Testis (tissue), 3 donors: Measurements from ENCODE around the gene BCL11B. TPM values are rescaled to one million over a fixed set of nuclear protein-coding genes. Genes with fewer than 3 reads are reported as not detected.

Experiments used
- DNase-seq: peaks from one replicate; pipeline ENCODE4 v3.0.0-alpha.2; 2019
- H3K27ac ChIP-seq, 2 donors: fragments of 200-600 bp; sonication (generic); one replicate each; pipeline ENCODE4 v1.5.1; 2019
- H3K27me3 ChIP-seq: fragments of 200-600 bp; sonication (generic); one replicate; pipeline ENCODE4 v1.5.1; 2019
- H3K36me3 ChIP-seq: fragments of 200-600 bp; sonication (generic); one replicate; pipeline ENCODE4 v1.5.1; 2017; ENCODE audit warnings: low read depth; ENCODE audit errors: missing control alignments
- H3K4me1 ChIP-seq: fragments of 200-600 bp; sonication (generic); one replicate; pipeline ENCODE4 v1.5.1; 2019
- H3K4me3 ChIP-seq, 2 donors: fragments of 200-600 bp; sonication (generic); one replicate each; pipeline ENCODE4 v1.5.1; 2017 to 2019
- H3K9me3 ChIP-seq: fragments of 200-600 bp; sonication (generic); one replicate; pipeline ENCODE4 v1.5.1; 2017
- CTCF ChIP-seq, 3 experiments: fragments of 450-650 bp in 2 of 3; fragments of 200-600 bp in 1 of 3; sonication (generic) in 1 of 3; IDR thresholded peaks; one replicate each; pipeline ENCODE4 v1.5.1; 2016 to 2019; ENCODE audit warnings: antibody characterized with exemption in 3 of 3, mild to moderate bottlenecking in 2 of 3, moderate library complexity in 1 of 3
- POLR2A ChIP-seq: fragments of 450-650 bp; IDR thresholded peaks from one replicate; pipeline ENCODE4 v1.6.1; 2017; ENCODE audit warnings: antibody characterized with exemption, mild to moderate bottlenecking, moderate library complexity
- WGBS, 2 donors: methylation state at CpG; one replicate each; pipeline ENCODE4 v1.1.5; 2018; 5-methylcytosine and 5-hydroxymethylcytosine counted together
- intact Hi-C: fragments of 100-400 bp; cut with DNase I; formaldehyde crosslinking; loops from one replicate; pipeline ENCODE4 v1.15.1; 2023; ENCODE audit warnings: low total_unique reads
- polyA plus RNA-seq: library from polyadenylated mRNA; stranded (reverse); fragments of 350-450 nt; fragmentation: Illumina TruSeq; extraction: RNeasy Lipid Tissue Mini Kit (QIAGEN cat#74804); gene quantifications from one replicate; pipeline ENCODE4 v1.2.3, GENCODE V29; 2014; ENCODE audit warnings: low read depth, low replicate concordance; ENCODE audit not compliant: insufficient read depth
- total RNA-seq, 2 donors: library from RNA; depleted of rRNA; stranded (reverse); fragments of >200 nt; gene quantifications; one replicate each; pipeline ENCODE4 v1.2.3, GENCODE V29; 2016

Gene BCL11B
- total and polyA plus RNA-seq, 3 donors from 2014 or later = 0.96 to 4.7 (median 4.4) TPM

GRCh38 chr14:99211410-99211809, 60.6 kb downstream of the BCL11B start:
- WGBS, 2 donors = 86 to 87% methylated on average over 9 of the region's 9 CpGs
- H3K9me3 ChIP-seq = no peaks in the 10 kb centered on the region
- H3K27me3 ChIP-seq = no peaks in the 10 kb centered on the region
- DNase-seq = no peak
- TF ChIP-seq POLR2A = no peak
- no peak for TF ChIP-seq CTCF (IDR thresholded peaks at IDR 0.05)
- H3K4me1 ChIP-seq = peaks cover 3% of the 10 kb centered on the region
- H3K4me3 ChIP-seq = no peak overlapping the region
- intact Hi-C loops = no loop called here
- H3K36me3 ChIP-seq = no peaks in the 10 kb centered on the region
- no peak overlapping the region for H3K27ac ChIP-seq

GRCh38 chr14:99210333-99210732, 61.7 kb downstream of the BCL11B start:
- intact Hi-C loops = no loop called here
- H3K4me3 ChIP-seq = no peak overlapping the region
- no peaks in the 10 kb centered on the region for H3K4me1 ChIP-seq
- 77 to 83% methylated on average over 8 of the region's 8 CpGs for WGBS, 2 donors
- no peak for DNase-seq
- TF ChIP-seq POLR2A (no peak), CTCF (IDR thresholded peaks at IDR 0.05) (no peak)
- H3K9me3 ChIP-seq = no peaks in the 10 kb centered on the region
- no peak overlapping the region for H3K27ac ChIP-seq
- no peaks in the 10 kb centered on the region for H3K36me3 ChIP-seq
- H3K27me3 ChIP-seq = no peaks in the 10 kb centered on the region

- WGBS, 2 donors = 83% methylated on average over 7 of the region's 7 CpGs; no CpG with 5 or more reads in 1 of the 2 donors
- Histone ChIP-seq H3K9me3 (no peaks in the 10 kb centered on the region), H3K27ac (no peak overlapping the region), H3K4me1 (no peaks in the 10 kb centered on the region), H3K27me3 (no peaks in the 10 kb centered on the region), H3K4me3 (no peak overlapping the region), H3K36me3 (no peaks in the 10 kb centered on the region)
- intact Hi-C loops = no loop called here
- DNase-seq = no peak
- TF ChIP-seq POLR2A = no peak
- no peak for TF ChIP-seq CTCF (IDR thresholded peaks at IDR 0.05)
Observed at GRCh38 chr14:99209409-99209808, 62.6 kb downstream of the BCL11B start.

GRCh38 chr14:99208318-99208717, 63.7 kb downstream of the BCL11B start:
- Histone ChIP-seq H3K4me1 (no peaks in the 10 kb centered on the region), H3K4me3 (no peak overlapping the region), H3K9me3 (no peaks in the 10 kb centered on the region), H3K36me3 (no peaks in the 10 kb centered on the region), H3K27ac (no peak overlapping the region), H3K27me3 (no peaks in the 10 kb centered on the region)
- TF ChIP-seq CTCF (IDR thresholded peaks at IDR 0.05) = no peak
- no peak for TF ChIP-seq POLR2A
- intact Hi-C loops = no loop called here
- DNase-seq = no peak
- WGBS, 2 donors = 81 to 91% methylated on average over 6 to 9 of the region's 9 CpGs

- no peak overlapping the region for H3K27ac ChIP-seq
- no peak overlapping the region for H3K4me3 ChIP-seq
- H3K9me3 ChIP-seq = no peaks in the 10 kb centered on the region
- DNase-seq = no peak
- TF ChIP-seq POLR2A (no peak), CTCF (IDR thresholded peaks at IDR 0.05) (no peak)
- H3K27me3 ChIP-seq = no peaks in the 10 kb centered on the region
- 64 to 82% methylated on average over 2 to 4 of the region's 4 CpGs for WGBS, 2 donors
- H3K36me3 ChIP-seq = no peaks in the 10 kb centered on the region
- intact Hi-C loops = no loop called here
- H3K4me1 ChIP-seq = no peaks in the 10 kb centered on the region
Observed at GRCh38 chr14:99207456-99207855, 64.5 kb downstream of the BCL11B start.
